D721Med (cell line): ENCODE data around the gene HAND1.
"Not testable (repeated sequence)": the region's sequence is repeated elsewhere in the genome, so short reads cannot be mapped to it uniquely, and the experiment has no call there.

ENCODE experiments used
- DNase-seq: peaks from one replicate; pipeline ENCODE4 v3.0.0; 2011; ENCODE audit warnings: low spot score; ENCODE audit not compliant: insufficient read length
- FAIRE-seq: peaks from 2 replicates; lab custom pipeline; 2011; peaks lifted over from hg19 to GRCh38; lab: Jason Lieb, UNC
- CTCF ChIP-seq: IDR thresholded peaks from 2 replicates; pipeline ENCODE4 v1.5.1; 2012; ENCODE audit warnings: mild to moderate bottlenecking, control low read depth; ENCODE audit not compliant: insufficient read depth; ENCODE audit errors: missing control alignments

HAND1 gene

GRCh38 chr5:154521756-154522155 lies 43.7 kb upstream of the HAND1 start:
- DNase-seq = no peak
- FAIRE-seq = no peak
- TF ChIP-seq CTCF = no peak

- TF ChIP-seq CTCF = peak; percentile 62
- no peak for FAIRE-seq
- peak; percentile 48 for DNase-seq
Measured at GRCh38 chr5:154520861-154521453, 42.9 kb upstream of the HAND1 start.

GRCh38 chr5:154519359-154519758 lies 41.3 kb upstream of the HAND1 start:
- no peak for DNase-seq
- no peak for FAIRE-seq
- no peak for TF ChIP-seq CTCF

- FAIRE-seq (no peak), DNase-seq (no peak)
- TF ChIP-seq CTCF = no peak
Measured at GRCh38 chr5:154518438-154518867, 40.4 kb upstream of the HAND1 start.

DNA sequence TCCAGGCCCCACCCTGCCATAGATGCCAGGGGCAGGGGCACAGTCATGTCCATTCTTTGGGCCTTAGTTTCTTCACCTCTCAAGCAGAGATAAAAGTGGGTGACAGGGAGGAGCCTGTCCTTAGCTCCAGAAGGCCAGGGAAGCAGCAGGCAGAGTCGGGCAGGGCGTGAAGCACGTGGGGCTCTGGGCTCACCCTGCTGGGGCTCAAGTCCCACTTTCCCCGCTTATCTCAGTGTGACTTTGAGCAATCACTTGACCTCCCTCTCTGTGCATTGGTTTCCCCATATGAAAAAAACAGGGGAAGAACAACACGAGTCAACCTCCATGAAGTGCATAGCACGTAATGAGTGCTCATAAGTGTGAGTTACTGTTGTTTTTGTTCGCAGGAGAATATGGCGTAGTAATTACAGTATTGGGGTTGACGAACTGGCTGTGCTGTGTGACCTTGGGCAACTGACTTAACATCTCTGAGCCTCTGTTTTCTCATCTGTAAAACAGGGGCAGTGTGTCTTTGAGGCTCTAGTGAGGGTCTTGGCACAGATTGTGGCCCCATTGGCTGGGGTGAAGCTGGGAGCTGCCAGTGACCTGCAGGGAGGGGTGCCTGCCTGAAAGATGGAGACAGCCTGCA lies 39.9 kb upstream of the HAND1 start:
- TF ChIP-seq CTCF = no peak
- DNase-seq = no peak
- FAIRE-seq = no peak

DNA sequence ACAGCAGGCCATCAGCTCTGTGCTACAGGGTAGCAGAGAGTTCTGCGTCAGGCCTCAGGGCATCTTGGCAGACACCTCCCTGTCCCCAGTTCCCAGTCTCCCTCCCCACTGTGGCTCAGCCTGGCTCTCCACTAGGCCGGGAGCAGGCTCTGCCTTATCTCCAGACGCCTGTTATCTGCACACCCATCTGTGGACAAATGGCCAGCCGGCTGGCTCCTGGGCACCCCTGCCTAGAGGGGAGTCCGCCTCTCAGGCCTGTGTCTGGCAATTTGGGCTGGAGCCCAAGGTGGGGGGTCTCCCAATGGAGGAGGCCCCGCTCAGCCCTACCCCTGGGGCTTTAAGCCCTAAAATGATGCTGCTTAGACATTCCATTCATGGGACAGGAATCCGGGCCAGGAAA lies 39.2 kb upstream of the HAND1 start:
- no peak for TF ChIP-seq CTCF
- no peak for FAIRE-seq
- no peak for DNase-seq

GRCh38 chr5:154516475-154516874 lies 38.4 kb upstream of the HAND1 start:
- DNase-seq = no peak
- no peak for FAIRE-seq
- TF ChIP-seq CTCF = no peak

DNA sequence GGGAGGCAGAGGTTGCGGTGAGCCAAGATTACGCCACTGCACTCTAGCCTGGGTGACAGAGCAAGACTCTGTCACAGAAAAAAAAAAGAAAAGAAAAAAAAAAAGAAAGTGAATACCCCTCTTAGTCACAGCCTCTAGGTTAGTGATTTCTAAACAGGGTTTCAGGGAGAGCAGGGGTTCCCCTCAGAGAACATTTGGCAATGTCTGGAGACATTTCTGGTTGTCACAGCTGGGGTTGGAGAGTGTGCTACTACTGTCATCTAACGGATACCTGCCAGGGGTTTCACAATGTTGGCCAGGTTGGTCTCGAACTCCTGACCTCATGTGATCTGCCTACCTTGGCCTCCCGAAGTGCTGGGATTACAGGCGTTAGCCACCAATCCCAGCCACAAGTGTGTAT lies 37.5 kb upstream of the HAND1 start:
- DNase-seq, FAIRE-seq: not testable (repeated sequence)
